Panc1 (cell line): ENCODE data around the gene SAPCD1.

Experiments
- CTCF ChIP-seq: fragments of 450-650 bp; IDR thresholded peaks from 2 replicates; pipeline ENCODE4 v1.5.1; 2017; ENCODE audit warnings: mild to moderate bottlenecking
- POLR2AphosphoS5 ChIP-seq: IDR thresholded peaks from 2 replicates; pipeline ENCODE4 v1.6.1; 2012; ENCODE audit warnings: mild to moderate bottlenecking, low read depth, low read length, moderate library complexity
- REST ChIP-seq, 2 experiments: IDR thresholded peaks; 2 replicates each; pipeline ENCODE4 v1.6.1; 2011 to 2012; ENCODE audit warnings: low read depth in 2 of 2, control low read depth in 1 of 2, low read length in 1 of 2, mild to moderate bottlenecking in 1 of 2, moderate library complexity in 1 of 2; ENCODE audit not compliant: insufficient read depth in 1 of 2

GRCh38 chr6:31813465-31813849 is 51.0 kb downstream of the SAPCD1 start:
- TF ChIP-seq CTCF (no peak), POLR2AphosphoS5 (no peak), REST (IDR thresholded peaks at IDR 0.05; ENCODE audit: insufficient read depth in 1 of 2, low read depth in 2 of 2, low read length in 1 of 2) (no peak)
